ELF-1 (cell line): ENCODE measurements around the gene LPP.

ENCODE experiments used
- DNase-seq: peaks from one replicate; pipeline ENCODE4 v3.0.0-alpha.2; 2016; ENCODE audit warnings: low read depth, low spot score

Gene LPP

GRCh38 chr3:188539631-188540194 is 385.8 kb downstream of the LPP start:
- DNase-seq, result no peak

- DNase-seq, result no peak
Observed at GRCh38 chr3:188542196-188542595, 388.2 kb downstream of the LPP start.

- DNase-seq, result no peak
Observed at GRCh38 chr3:188544012-188544411, 390.1 kb downstream of the LPP start.

- no peak for DNase-seq
Observed at GRCh38 chr3:188546835-188547670, 393.1 kb downstream of the LPP start.

- no peak for DNase-seq
Observed at GRCh38 chr3:188553569-188553968, 399.6 kb downstream of the LPP start.

GRCh38 chr3:188554404-188554803 is 400.4 kb downstream of the LPP start:
- no peak for DNase-seq

- DNase-seq, result no peak
Observed at GRCh38 chr3:188557235-188557634, 403.3 kb downstream of the LPP start.

GRCh38 chr3:188558343-188559071 is 404.6 kb downstream of the LPP start:
- DNase-seq, result no peak

GRCh38 chr3:188559072-188559429 is 405.1 kb downstream of the LPP start:
- no peak for DNase-seq

- no peak for DNase-seq
Observed at GRCh38 chr3:188559856-188560255, 405.9 kb downstream of the LPP start.

- no peak for DNase-seq
Observed at GRCh38 chr3:188562144-188562543, 408.2 kb downstream of the LPP start.

- DNase-seq, result no peak
Observed at GRCh38 chr3:188567478-188568195, 413.7 kb downstream of the LPP start.

- DNase-seq, result no peak
Observed at GRCh38 chr3:188568736-188569135, 414.8 kb downstream of the LPP start.

- DNase-seq, result no peak
Observed at GRCh38 chr3:188571531-188572095, 417.7 kb downstream of the LPP start.

GRCh38 chr3:188573291-188573940 is 419.5 kb downstream of the LPP start:
- DNase-seq, result no peak

GRCh38 chr3:188573956-188574355 is 420.0 kb downstream of the LPP start:
- DNase-seq, result no peak

- DNase-seq, result no peak
Observed at GRCh38 chr3:188574885-188575284, 420.9 kb downstream of the LPP start.

GRCh38 chr3:188575501-188575900 is 421.5 kb downstream of the LPP start:
- DNase-seq, result no peak

- no peak for DNase-seq
Observed at GRCh38 chr3:188577539-188577938, 423.6 kb downstream of the LPP start.

- no peak for DNase-seq
Observed at GRCh38 chr3:188578576-188579363, 424.8 kb downstream of the LPP start.
